ENCODE results near the gene DMXL1. TPM values are rescaled to one million over a fixed set of nuclear protein-coding genes. Genes with fewer than 3 reads are reported as not detected.

DMXL1 gene
- polyA plus RNA-seq, 1 of the 3 experiments (the other 2 are of a cell fraction): 6.6 TPM

DNA sequence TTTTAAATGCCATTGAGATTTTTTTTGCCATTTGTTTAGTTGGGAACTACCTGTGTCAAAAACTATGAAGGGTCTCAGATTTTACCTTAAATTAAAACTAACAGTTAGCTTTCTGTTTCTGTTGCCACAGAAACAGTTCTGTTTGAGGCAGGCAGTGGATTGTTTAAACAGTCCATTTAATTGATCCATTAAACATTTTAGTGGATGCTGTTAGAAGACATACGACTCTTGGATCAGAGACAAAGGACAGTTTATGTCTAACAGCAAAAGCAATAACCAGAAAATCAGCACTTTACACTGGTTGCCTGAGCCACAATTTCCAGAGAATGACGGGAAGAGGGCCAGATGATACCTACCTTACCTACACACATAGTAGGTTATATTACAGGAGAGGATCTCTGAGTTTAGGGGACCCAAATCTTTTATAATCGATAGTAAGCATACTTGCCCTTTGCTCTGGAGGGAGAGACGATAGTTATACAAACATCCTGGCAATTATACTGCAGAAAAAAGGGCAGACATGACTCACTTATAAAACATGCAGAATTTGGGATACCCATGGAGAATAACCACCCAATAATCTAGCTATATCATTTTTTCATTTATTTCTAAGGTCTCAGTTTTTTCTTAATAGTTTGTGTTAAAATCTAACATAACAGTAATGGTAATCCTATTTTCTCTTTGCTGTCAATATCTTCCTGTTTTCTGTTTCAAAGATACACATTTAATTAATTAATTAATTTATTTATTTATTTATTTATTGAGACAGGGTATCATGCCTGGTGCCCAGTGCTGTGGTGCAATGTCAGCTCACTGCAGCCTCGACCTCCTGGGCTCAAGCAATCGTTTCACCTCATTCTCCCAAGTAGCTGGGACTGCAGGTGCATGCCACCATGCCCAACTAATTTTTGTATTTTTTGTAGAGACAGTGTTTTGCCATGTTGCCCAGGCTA lies 148.2 kb downstream of the DMXL1 start (continued):
- TF ChIP-seq TCF12 (IDR thresholded peaks at IDR 0.05) (no peak), NFIC (IDR thresholded peaks at IDR 0.05; ENCODE audit: borderline replicate concordance) (no peak), TEAD4 (IDR thresholded peaks at IDR 0.05; ENCODE audit: borderline replicate concordance, insufficient read depth) (no peak), GATA2 (CRISPR knock-in tag; IDR thresholded peaks at IDR 0.05) (no peak), GABPA (IDR thresholded peaks at IDR 0.05; ENCODE audit: low read depth) (no peak), EZH2phosphoT487 (IDR thresholded peaks at IDR 0.05; ENCODE audit: borderline replicate concordance, low read depth) (no peak)

DNA sequence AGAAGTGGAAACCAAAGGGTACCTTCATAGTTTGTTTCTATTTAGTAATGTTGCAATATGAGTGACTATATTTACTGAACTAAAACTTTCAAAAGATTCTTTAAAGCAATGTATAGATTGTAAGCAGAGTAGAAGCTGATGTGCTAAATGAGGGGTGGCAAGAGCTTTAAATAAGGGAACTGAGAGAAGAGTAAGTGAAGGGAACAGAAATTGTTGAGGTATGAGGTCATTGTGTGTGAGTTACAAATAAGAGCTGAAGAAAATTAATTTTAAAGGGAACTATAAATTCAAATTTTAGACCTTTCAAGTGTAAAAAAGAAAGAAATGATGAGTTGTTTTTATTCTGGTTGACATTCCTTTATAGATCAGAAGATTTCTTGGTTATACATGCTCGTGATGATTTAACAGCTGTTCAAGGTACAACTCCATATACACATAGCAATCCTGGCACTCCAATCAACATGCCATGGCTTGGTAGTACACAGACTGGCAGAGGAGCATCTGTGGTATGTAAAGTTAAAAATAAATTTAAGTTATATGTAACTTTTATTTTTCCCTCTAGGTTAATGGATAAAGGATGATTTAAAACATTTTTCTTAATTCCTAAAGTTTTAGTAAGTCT lies 149.8 kb downstream of the DMXL1 start:
- Histone ChIP-seq H3K9me3 (no peaks in the 10 kb centered on the region), H3F3A (replicated peaks; ENCODE audit: insufficient read depth) (no peaks in the 10 kb centered on the region), H2AFZ (ENCODE audit: low read depth) (no peak overlapping the region), H3K4me3 (ENCODE audit: low read depth in 2 of 2, low read length in 1 of 2) (no peak overlapping the region), H4K20me1 (ENCODE audit: insufficient read depth) (no peaks in the 10 kb centered on the region), H3K4me2 (no peak overlapping the region), H3K9me2 (no peaks in the 10 kb centered on the region), H3K4me1 (ENCODE audit: control insufficient read depth in 1 of 2, insufficient read depth in 2 of 2, low read depth in 1 of 2, low read length in 1 of 2) (no peaks in the 10 kb centered on the region), H3K9ac (no peak overlapping the region), H3K36me3 (replicated peaks in 1 of 2; ENCODE audit: control insufficient read depth in 1 of 2, insufficient read depth in 2 of 2, low read length in 1 of 2) (peaks cover 17 to 18% of the 10 kb centered on the region in 2 experiments), H3K27me3 (ENCODE audit: insufficient read depth) (no peaks in the 10 kb centered on the region), H3K27ac (ENCODE audit: low read depth in 2 of 2, low read length in 1 of 2) (no peak overlapping the region), H3K79me2 (ENCODE audit: insufficient read depth) (no peaks in the 10 kb centered on the region)
- CTCF ChIA-PET: interaction anchor here (1.2 to 1.3 kb wide), 2 partner anchors 192 to 233 kb away, joined by 3 to 4 read pairs; partner anchors contain the start of gene DTWD2
- WGBS (ENCODE audit: low lambda C conversion rate): 92% methylated on average over 1 of the region's 1 CpG
- POLR2A ChIA-PET: no interaction called here
- DNase-seq: no peak
- TF ChIP-seq MEF2A (IDR thresholded peaks at IDR 0.05; ENCODE audit: borderline replicate concordance, low read depth) (no peak), TAF1 (IDR thresholded peaks at IDR 0.05; ENCODE audit: borderline replicate concordance, low read depth, low read length) (no peak), RCOR1 (IDR thresholded peaks at IDR 0.05; ENCODE audit: low read length) (no peak), RAD21 (IDR thresholded peaks at IDR 0.05; ENCODE audit: low read length) (no peak), CTCF (IDR thresholded peaks at IDR 0.05) (no peak), JUND (IDR thresholded peaks at IDR 0.05) (no peak), SMC3 (IDR thresholded peaks at IDR 0.05; ENCODE audit: low read depth, low read length) (no peak), YY1 (IDR thresholded peaks at IDR 0.05; ENCODE audit: low read depth) (no peak), RFX5 (IDR thresholded peaks at IDR 0.05; ENCODE audit: low read length) (no peak), ELF1 (IDR thresholded peaks at IDR 0.05) (no peak)
- TF ChIP-seq, protein P1, sequence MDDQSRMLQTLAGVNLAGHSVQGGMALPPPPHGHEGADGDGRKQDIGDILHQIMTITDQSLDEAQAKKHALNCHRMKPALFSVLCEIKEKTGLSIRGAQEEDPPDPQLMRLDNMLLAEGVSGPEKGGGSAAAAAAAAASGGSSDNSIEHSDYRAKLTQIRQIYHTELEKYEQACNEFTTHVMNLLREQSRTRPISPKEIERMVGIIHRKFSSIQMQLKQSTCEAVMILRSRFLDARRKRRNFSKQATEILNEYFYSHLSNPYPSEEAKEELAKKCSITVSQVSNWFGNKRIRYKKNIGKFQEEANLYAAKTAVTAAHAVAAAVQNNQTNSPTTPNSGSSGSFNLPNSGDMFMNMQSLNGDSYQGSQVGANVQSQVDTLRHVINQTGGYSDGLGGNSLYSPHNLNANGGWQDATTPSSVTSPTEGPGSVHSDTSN (IDR thresholded peaks at IDR 0.05): no peak
